Amniotic epithelial cell (primary cell): Measurements from ENCODE around the gene FAM221B.

Experiments
- DNase-seq: peaks from one replicate; pipeline ENCODE4 v3.0.0-alpha.2; 2010; ENCODE audit warnings: low read depth

The FAM221B gene, protein sequence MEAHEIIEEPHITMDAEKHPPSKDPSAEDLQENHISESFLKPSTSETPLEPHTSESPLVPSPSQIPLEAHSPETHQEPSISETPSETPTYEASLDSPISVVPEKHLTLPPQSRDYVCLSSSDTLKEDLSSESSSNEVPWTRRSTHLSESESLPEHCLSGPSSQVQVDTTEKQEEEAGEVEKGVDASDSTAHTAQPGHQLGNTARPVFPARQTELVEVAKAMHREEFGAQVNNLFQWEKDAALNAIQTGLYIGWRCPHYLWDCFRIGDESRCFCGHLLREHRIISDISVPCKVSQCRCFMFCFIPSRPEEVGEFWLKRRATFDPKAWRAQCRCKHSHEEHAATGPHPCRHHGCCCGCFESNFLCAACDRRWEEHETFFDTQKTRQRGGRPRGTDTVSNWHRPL

DNA sequence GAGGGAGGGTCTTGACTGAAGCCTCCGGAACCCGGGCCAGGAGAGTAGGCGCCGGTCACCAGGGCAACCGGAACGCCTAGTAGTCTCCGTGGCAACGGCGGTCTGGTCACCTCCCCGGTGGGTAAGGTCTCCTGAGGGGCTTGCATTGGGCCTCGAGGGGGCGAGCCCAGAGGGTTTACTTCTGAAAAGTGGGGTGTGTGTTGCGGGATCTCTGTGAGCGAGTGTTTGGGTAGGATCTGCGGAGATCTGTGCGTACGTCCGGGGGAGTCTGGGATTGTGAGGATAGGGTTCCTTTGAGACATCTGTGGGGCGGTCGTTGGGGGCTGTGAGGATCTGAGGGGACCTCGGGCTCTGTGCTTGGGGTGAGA lies at the start of gene FAM221B:
Gene FAM221B (minus strand): TSS at position 17 of the 368 bp plus-strand sequence. CDS start 2,571 bp downstream, outside the sequence.
- DNase-seq = no peak

DNA sequence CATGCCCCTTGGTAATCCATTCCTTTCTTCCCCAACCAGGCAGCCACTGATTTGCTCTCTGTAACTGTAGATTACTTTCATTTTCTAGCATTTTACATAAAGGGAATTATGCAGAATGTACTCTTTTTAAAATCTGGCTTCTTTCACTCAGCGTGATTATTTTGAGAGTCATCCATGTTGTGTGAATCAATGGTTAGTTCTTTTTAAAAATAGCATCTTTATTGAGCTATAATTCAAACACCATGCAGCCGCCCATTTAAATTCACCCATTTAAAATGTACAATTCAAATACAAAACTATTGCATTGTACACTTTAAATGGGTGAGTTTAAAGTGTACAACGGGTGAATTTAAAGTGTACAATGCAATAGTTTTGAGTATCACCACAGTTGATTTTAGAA lies 44.0 kb upstream of the FAM221B start:
- no peak for DNase-seq

DNA sequence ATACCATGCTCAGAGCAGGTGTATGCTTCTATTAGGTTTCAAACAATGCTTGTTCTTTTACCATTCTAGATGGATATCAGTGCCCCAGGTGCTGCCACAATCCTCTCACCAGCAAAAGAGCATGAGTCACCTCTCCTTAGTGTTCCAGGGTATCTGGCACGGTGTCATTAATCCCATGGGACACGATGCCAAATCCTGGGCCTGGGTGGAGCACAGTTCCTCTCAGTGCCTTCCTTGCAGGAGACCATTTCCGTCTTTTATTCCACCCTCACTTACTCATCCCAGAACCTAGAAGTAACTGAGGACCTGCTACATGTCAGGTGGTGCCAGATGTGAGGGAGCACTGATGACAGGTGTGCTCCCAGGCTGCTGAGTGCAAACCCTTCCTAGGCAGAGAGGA lies 43.0 kb upstream of the FAM221B start:
- no peak for DNase-seq

DNA sequence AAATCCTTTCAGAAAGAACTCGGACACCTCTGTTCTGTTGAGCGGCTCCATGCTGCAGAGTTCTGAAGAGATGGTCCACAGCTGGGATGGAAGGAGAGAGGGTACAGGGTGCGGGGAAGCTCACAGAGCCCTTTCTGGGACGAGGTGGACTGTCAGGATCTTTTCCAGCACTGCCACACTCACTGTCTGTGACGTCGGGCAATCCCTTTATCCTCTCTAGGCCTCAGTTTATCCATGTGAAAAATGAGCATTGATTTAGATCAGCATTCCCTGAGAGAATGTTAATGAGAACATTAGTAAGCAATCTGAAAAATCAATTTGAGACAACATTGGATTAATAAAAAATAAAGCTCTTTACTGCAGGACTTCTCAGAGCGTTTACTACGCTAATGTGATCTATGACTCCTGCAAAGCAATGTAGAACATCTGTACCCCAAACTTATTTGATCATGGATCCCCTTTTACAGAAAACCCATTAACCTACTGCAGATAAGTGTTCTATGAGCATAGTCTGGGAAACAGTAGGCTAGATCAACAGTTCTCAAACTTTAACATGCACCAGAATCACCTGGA lies 41.9 kb upstream of the FAM221B start, which contains the start of gene OR13J1:
Gene OR13J1 (minus strand): TSS at position 51 of the 573 bp plus-strand sequence. CDS start 0 bp downstream, at position 51.
- no peak for DNase-seq

DNA sequence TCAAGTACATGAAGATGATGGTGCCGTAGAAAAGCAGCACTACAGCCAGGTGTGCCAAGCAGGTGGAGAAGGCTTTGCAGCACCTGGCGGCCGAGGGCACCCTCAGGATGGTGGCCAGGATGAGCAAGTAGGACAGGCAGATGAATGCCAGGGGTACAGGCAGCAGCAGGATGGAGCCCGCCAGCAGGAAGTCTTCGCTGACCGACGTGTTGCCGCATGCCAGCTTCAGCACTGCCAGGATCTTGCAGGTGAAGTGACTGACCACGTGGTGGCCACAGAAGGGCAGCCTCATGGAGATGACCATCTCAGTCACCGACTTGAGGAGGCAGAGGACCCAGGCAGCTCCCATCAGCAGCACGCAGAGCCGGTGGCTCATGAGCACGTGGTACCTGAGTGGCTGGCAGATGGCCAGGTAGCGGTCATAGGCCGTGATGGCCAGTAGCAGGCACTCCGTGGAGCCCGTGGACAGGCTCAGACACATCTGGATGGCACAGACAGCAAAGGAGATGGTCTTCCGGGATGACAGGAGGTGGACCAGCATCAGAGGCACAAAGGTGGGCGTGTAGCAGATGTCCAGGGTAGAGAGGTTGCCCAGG lies 41.2 kb upstream of the FAM221B start:
- DNase-seq = no peak

DNA sequence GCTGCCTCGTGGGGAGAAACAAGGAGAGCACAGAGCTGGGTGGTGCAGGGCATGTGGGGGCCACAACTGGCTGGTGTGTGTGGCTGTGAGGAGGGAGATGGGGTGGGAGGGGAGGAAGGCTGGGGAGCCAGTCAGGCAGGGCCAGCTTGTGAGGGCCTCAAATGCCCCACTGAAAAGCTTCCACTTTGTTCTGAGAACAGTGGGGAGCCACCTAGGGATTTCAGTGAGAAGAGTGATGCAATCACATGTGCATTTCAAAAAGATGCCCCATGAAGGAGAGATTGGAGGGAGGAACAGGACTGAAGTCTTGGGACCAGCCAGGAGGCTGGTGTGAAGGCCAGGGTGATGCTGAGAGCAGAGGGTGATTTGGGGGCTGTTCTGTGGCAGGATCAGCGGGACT lies 40.4 kb upstream of the FAM221B start:
- DNase-seq = no peak

DNA sequence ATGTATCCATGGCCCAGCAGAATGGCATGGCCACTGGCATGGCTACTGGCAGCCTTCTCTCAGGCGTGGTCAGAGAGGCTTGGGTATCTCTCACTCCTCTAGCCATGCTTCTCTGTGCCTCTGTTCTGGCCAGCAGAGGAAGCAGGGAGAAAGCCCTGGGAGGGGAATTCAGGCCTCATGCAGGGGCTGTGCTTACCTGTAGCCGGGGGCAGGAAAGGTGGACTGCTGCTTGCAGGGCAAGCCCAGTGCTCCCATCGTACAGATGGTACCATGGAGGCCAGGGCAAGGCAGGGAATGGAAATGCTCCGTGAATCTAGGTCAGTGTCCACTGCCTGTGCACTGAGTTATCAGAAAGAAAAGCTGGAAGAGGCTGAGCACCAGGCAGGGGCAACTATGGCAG lies 39.0 kb upstream of the FAM221B start:
- no peak for DNase-seq

DNA sequence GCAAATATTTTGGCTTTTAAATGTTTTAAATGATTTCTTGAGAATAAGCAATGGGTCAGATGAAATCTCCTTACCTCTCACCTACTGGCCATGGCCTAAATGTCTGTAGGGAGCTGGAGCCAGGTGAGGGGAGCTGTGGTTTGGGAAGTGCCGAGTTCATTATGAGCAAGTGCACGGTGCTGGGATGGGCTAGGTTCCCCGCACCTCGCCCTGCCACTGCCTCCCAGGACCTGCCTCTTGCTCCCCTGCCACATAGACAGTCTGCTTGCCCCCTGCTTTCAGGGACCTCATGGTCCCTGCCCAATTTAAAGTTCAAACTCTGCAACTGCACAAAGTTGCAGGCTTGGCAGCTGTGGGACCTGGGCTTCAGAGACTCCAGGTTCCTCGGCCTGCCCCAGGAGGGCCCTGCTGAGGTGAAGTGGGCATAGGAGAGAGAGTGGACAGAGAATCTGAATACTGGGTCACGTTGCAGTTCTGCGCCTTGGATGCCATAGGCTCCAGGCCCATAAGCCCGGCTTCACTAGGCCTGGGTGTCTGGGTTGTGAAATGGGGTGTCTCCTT lies 36.2 kb upstream of the FAM221B start:
- DNase-seq = no peak

DNA sequence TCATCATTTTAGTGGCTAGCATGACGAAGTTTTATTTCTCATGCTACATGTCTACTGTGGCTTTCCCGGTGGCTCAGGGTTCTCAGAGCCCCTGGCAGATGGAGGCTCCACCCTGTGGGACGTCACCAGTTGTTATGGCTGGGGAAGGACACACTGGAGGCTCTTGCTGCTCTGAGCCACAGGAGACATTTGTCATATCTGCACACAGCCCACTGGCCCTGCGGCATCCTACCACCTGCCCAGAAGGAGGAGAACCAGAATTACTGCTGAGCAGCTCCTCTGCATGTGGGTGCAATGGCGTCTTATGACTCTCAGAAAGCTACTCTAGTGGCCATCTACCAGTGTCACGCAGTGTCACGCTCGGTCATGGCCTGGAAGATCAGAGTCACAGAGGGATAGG lies 35.1 kb upstream of the FAM221B start:
- no peak for DNase-seq

DNA sequence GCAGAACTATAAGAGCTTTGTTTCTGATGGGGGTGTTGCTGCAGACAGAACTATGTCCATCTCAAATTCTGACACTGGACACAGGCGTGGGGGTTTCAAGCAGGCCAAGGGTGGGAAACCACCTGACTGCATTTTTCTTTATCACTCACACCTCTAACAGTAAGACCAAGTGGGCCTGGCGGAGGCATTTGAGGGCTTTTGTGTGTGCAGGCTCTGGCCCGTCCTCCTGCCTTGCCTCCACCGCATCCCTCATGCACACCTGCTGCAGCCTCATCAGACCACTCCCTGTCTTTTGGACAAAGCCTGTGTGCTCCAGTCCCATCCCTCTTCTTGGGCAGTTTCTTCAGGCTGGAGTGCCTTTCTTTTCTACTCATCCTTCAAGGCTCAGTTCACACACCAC lies 33.8 kb upstream of the FAM221B start:
- no peak for DNase-seq

DNA sequence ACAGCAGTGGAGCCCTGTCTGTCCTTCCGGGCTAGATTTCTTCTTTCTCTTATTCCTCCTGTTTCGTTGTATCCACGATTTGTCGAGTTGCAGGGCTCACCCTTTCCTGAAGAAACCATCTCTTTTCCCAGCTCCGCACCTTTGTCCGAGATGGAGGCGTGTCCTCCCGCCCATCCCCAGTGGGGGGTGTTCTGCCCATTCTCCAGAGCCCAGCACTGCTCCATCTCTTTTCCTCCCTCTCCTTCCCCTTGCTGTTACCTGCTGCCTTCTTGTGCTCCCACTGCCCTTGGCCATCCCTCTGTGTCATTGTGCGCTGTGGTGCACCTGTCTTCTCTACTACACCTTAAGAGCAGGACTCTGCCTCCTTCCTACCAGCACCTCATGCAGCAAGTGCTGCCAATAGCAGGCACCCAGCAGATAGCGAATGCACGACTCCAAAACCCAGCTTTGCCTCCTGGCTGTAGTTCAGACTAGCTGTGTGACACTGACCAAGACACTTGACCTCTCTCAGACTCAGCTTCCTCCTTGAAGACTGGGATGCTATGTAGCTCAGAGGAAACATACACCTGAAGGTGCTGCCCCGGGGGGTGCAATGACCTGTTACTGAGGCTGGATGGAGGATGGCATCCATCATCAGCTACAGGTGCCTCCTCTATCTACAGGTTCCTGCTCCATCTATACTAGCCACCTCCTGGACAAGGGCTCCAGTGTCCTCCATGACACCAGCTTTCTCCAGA lies 32.8 kb upstream of the FAM221B start:
- no peak for DNase-seq

DNA sequence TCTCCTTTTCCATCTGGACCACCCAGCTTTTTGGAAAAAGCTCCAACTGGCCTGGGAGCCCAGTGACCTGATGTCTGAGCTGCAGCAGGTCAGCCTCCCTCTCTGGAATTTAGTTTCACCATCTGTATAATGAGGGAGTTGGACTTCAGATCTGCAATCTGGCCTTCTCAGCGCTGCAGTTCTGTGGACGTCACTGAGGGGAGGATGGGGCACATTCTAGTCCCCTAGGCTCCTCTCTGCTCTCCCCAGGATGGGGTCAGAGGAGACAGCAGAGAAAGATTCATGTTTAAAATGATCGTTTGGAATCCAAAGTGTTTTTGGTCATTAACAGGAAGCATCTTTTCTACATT lies 31.4 kb upstream of the FAM221B start:
- DNase-seq = no peak

DNA sequence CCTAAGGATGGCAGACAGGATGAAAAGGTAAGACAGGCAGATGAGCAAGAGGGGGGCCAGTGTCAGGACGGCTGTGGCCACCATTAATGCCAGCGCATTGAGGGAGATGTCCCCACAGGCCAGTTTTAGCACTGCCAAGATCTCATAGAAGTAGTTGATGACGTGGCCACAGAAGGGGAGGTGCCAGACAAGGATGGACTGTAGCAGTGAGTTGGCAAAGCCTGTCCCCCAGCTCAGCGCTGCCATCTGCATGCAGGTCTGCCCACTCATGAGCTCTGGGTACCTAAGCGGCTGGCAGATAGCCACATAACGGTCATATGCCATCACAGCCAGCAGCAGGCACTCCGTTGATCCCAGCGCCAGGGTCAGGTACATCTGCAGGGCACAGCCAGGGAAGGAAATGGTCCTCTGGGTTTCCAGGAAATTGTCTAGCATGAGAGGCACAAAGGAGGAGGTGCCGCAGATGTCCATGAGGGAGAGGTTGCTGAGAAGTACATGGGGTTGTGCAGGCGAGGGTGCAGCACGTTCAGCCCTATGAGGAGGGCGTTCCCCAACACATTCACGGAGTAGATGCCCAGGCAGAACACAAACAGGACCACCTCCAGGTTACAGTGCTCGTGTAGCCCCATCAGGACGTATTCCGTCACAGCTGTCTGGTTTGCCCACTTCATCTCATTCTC lies 30.9 kb upstream of the FAM221B start:
- DNase-seq = no peak

DNA sequence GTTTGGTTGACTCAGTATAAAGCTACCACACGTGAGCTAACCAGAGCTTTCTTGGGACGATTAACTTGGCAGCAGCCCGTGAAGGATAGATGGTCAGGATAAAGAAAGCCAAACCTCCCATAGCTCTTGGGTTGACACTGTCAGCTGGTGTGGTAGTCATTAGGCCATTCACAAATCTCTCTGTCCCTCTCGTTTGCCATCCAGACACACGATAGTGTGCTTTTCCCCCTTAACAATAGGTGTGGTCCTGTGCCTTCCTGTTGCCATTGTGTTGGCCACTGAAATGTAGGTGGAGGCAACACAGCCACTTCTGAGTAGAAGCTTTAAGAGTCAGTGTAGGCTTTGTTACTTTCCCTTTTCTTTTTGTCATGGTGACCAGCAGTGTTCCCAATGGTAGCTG lies 29.9 kb upstream of the FAM221B start:
- no peak for DNase-seq

DNA sequence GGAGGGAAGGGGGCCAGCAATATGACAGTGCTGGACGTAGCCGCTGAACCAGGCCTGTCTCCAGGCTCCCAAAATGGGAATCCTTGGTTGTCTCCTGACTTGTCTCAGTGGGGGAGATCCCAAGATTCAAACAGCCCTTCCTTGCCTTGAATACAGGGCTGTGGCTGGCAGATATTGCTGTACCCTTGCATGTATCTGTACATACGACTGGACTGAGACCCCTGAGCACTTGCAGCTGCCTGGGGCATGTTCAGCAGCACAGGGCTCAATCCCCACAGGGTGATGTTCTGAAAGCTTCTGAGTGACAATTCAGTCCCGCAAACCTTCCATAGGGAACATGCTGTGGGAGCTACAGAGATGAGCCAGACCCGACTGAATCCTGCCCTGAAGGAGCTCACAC lies 28.4 kb upstream of the FAM221B start:
- DNase-seq = no peak

DNA sequence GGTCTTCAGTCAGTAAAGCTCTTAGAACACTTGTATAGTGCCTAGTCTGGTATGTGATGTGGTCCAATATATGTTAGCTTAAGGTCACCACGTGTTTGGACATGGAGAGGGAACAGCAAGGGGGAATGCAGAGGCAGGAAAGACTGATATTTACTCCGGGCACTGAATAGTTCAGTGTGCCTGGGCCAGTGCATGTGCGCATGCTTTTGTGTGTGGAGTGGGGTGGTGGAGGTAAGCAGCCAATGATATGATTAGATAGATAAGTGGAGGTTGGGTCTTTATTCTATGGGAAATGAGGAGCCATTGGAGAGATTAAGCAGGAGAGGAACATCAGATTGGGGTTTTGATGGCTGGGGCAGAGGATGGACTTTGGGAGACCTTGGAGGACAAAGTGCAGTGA lies 27.7 kb upstream of the FAM221B start:
- DNase-seq = no peak

DNA sequence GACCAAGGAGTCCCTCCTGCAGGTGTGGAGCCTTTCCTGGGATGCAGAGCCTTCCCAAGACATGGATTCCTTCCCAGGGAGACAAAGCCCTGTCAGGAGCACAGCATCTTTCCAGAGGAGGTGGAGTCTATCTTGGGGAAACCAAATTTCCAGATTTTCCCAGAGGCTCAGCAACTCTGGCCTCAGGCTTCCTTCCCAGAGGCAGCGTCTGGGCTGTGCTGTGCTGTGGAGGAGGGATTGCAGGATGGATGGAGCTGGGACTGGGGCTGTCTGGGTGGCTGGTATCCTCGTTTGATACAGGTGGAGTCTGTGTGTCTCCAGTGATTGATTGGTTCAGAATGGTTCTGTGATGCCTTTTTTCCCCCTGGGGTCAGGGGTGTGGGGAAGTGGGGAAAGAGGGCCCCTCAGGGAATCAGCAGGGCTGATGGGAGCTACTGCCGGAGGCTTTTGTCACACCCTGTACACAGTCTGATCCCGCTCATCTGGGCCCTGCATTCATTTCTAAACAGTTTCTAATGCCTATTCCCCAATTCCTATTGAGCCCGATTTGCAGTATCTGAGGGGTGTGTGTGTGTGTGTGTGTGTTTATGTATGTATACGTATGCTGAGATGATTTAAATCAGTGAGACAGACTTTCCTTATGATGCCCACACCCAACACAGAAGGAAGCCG lies 25.7 kb upstream of the FAM221B start:
- DNase-seq = no peak

DNA sequence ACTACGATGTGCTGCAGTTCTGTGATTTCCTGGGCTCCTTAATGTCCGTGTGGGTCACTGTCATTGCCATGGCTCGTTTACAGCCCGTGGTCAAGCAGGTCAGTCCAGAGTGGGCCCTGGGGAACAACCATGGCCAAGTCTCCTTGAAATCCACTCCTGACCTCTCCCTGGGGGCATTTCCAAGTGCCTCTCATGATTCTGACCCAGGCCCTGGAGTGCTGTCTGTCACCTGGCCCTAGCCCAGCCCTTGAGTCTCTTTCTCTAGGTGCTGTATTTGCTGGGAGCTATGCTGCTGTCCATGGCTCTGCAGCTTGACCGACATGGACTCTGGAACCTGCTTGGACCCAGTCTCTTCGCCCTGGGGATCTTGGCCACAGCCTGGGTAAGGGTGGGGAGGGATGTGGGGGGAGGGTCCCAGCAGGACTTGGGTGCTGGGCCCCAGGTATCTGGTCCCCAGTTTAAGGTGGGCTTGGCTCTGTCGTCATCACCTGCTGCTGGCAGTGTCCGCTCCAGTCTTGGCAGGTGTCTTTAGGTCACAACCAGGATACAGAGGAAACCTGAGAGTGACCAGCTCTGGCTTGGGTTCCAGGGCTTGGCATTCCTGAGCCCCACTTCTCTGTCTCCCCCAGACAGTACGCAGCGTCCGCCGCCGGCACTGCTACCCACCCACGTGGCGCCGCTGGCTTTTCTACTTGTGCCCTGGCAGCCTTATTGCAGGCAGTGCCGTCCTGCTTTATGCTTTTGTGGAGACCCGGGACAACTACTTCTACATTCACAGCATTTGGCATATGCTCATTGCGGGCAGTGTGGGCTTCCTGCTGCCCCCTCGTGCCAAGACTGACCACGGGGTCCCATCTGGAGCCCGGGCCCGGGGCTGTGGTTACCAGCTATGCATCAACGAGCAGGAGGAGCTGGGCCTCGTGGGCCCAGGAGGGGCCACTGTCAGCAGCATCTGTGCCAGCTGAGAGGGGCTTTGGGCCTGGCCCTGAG lies 24.6 kb upstream of the FAM221B start:
- no peak for DNase-seq

DNA sequence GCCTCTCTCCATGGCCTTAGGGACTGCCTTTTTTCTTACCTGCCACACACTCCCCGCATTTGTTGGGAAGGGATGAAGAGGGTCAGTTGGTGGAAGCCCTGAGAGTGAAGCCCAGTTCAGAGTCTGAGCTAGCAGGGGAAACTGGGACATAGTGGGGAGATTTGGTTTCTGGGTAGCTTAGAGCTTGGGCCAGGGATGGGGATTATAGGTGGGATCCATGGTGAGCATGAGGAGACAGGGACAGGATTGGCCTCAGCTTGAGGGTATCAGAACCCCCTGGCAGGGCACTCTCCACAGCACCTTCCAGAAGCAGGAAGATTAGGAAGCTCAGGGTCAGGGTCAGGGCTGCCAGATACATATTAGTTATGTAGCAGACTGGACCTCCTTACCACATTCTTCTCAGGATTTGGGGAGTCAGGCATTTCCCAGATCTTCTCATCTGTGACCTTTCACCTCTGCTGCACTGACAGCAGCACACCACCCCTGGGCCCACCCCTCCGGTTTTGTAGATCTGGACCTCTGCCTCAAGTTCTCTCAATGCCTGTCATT lies 23.8 kb upstream of the FAM221B start:
- no peak for DNase-seq
